Gastroesophageal sphincter (tissue), 3 donors: ENCODE results near the gene FAT1.

Source experiments
- POLR2A ChIP-seq, 2 donors: fragments of 450-650 bp; IDR thresholded peaks; one replicate each; pipeline ENCODE4 v1.6.1; 2017; ENCODE audit warnings: antibody characterized with exemption in 2 of 2, mild to moderate bottlenecking in 2 of 2, moderate library complexity in 1 of 2
- TF ChIP-seq, protein P1 (sequence below), 4 experiments: fragments of 200-600 bp in 2 of 4; fragments of 450-650 bp in 2 of 4; sonication (generic) in 1 of 4; IDR thresholded peaks; one replicate each; pipeline ENCODE4 v1.5.1; 2017 to 2019; ENCODE audit warnings: antibody characterized with exemption in 4 of 4, mild to moderate bottlenecking in 2 of 4, moderate library complexity in 2 of 4

DNA sequence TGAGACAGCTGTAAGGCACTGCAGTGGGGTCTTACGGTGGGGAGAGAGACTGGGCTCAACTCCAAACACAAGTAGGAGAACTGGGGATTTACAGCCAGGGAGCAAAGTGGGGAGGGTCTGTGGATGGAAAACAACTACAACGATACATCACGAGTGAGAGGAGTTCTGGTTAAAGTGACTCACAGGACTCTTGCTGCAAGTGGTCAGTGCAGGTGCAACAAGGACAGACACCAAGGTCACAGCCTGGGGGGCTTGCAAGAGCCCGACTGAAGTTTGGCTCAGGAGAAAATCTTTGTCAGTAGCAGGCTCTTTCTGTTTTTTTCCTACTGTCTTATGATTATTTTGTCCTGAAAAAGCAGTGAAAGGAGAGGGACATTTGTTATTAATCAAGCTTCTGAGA is 10.1 kb upstream of the FAT1 start:
- TF ChIP-seq, protein P1, sequence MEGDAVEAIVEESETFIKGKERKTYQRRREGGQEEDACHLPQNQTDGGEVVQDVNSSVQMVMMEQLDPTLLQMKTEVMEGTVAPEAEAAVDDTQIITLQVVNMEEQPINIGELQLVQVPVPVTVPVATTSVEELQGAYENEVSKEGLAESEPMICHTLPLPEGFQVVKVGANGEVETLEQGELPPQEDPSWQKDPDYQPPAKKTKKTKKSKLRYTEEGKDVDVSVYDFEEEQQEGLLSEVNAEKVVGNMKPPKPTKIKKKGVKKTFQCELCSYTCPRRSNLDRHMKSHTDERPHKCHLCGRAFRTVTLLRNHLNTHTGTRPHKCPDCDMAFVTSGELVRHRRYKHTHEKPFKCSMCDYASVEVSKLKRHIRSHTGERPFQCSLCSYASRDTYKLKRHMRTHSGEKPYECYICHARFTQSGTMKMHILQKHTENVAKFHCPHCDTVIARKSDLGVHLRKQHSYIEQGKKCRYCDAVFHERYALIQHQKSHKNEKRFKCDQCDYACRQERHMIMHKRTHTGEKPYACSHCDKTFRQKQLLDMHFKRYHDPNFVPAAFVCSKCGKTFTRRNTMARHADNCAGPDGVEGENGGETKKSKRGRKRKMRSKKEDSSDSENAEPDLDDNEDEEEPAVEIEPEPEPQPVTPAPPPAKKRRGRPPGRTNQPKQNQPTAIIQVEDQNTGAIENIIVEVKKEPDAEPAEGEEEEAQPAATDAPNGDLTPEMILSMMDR (IDR thresholded peaks at IDR 0.05), result no peak
- no peak for TF ChIP-seq POLR2A (IDR thresholded peaks at IDR 0.05)
